ENCODE data around the gene CYP2E1.

DNA sequence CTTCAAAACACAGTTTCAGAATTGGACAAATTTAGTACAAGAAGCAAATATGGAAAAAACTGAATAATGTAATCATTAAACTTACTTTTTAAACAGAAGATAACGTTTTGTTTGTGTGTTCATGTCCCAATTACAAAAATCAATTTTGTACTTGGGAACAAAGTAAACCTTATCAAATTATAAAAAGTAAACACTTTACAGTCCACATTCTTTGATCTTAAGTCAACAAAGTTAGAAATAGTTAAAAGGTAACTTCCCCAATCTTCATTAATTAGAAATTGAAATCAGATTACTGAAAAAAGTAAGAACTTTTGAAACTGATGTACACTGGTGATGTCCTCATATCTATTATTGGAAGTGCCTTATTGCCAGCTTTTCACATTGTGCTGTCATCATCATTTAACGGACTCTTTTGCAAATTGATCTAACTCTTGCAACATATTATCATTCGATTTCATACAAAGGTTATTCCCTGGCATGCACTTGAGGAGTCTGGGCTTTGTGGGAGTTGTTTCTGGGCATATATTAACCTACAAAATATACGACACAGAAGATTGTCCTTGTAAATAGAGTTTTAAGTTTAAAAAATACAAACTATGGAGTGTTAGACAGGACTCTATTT lies 15.1 kb upstream of the CYP2E1 start:
- TF ChIP-seq, protein P1, sequence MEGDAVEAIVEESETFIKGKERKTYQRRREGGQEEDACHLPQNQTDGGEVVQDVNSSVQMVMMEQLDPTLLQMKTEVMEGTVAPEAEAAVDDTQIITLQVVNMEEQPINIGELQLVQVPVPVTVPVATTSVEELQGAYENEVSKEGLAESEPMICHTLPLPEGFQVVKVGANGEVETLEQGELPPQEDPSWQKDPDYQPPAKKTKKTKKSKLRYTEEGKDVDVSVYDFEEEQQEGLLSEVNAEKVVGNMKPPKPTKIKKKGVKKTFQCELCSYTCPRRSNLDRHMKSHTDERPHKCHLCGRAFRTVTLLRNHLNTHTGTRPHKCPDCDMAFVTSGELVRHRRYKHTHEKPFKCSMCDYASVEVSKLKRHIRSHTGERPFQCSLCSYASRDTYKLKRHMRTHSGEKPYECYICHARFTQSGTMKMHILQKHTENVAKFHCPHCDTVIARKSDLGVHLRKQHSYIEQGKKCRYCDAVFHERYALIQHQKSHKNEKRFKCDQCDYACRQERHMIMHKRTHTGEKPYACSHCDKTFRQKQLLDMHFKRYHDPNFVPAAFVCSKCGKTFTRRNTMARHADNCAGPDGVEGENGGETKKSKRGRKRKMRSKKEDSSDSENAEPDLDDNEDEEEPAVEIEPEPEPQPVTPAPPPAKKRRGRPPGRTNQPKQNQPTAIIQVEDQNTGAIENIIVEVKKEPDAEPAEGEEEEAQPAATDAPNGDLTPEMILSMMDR (IDR thresholded peaks at IDR 0.05) = no peak
- no peak for TF ChIP-seq EZH2 (IDR thresholded peaks at IDR 0.05)
